ENCODE measurements around the gene ABCC11. TPM values are rescaled to one million over a fixed set of nuclear protein-coding genes. Genes with fewer than 3 reads are reported as not detected.

Gene ABCC11
- total and polyA plus RNA-seq, 7 donors: 0.14 to 0.28 TPM; not detected in 5

- no peaks in the 10 kb centered on the region for H3K27me3 ChIP-seq
- H3K4me3 ChIP-seq: no peak overlapping the region
- 80 to 81% methylated on average over 4 of the region's 4 CpGs for WGBS, 2 donors
- no peaks in the 10 kb centered on the region for H3K36me3 ChIP-seq
- intact Hi-C loops (cut with DNase I): loop anchor here (5.0 kb wide), 2 partner anchors 1129 to 1219 kb away; no protein-coding TSS in a partner anchor
- H3K4me1 ChIP-seq: peaks cover 0 to 3% (median 0%) of the 10 kb centered on the region in 4 donors
- no peaks in the 10 kb centered on the region for H3K9me3 ChIP-seq
- no peak overlapping the region for H3K27ac ChIP-seq
- DNase-seq: no peak
- TF ChIP-seq POLR2AphosphoS5 (IDR thresholded peaks at IDR 0.05) (no peak), EP300 (IDR thresholded peaks at IDR 0.05) (no peak), POLR2A (IDR thresholded peaks at IDR 0.05) (no peak)
- TF ChIP-seq, protein P1, sequence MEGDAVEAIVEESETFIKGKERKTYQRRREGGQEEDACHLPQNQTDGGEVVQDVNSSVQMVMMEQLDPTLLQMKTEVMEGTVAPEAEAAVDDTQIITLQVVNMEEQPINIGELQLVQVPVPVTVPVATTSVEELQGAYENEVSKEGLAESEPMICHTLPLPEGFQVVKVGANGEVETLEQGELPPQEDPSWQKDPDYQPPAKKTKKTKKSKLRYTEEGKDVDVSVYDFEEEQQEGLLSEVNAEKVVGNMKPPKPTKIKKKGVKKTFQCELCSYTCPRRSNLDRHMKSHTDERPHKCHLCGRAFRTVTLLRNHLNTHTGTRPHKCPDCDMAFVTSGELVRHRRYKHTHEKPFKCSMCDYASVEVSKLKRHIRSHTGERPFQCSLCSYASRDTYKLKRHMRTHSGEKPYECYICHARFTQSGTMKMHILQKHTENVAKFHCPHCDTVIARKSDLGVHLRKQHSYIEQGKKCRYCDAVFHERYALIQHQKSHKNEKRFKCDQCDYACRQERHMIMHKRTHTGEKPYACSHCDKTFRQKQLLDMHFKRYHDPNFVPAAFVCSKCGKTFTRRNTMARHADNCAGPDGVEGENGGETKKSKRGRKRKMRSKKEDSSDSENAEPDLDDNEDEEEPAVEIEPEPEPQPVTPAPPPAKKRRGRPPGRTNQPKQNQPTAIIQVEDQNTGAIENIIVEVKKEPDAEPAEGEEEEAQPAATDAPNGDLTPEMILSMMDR (IDR thresholded peaks at IDR 0.05): no peak
Observed at GRCh38 chr16:48165961-48166578, 81.3 kb downstream of the ABCC11 start.

DNA sequence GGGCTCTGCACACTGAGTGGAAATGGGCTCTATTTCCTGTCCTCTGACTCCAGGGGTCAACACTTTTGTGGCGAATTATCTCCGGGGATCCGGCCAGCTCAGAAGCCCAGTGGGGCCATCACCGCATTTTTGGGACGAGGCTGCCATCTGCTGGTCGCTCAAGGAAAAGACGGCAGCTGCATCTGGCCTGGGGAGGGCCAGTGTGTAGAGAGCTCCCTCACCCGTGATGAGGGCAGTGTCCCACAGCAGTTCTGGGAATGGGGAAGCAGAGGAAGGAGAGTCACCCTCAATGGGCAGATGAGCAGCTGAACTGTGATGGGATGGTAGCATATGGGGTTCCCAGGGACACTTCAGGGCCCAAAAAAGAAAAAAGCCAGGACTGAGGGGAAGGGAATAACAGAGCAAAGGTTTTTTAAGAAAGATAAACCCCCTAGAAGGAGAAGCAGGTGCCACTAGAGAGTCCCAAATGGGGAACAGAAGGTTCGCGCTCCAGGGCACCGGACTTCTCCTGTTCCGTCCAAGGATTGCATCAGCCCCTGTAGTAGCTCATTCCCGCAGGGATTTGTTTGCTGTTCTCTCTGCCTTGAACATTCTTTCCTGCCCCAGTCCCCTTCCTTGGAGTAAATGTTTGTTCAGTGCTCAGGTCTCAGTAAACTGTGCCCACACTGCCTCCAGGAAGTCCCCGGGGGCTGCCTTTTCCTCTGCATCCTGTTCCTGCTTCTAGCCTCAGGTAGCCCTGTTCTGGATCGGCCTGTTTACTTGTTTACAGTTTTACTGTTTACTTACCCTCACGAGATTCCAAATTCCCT lies 82.2 kb downstream of the ABCC11 start:
- no peak overlapping the region for H3K27ac ChIP-seq
- no peaks in the 10 kb centered on the region for H3K9me3 ChIP-seq
- TF ChIP-seq POLR2A (IDR thresholded peaks at IDR 0.05) (no peak), EP300 (IDR thresholded peaks at IDR 0.05) (no peak), POLR2AphosphoS5 (IDR thresholded peaks at IDR 0.05) (no peak)
- TF ChIP-seq, protein P1 (IDR thresholded peaks at IDR 0.05): peak; percentile 46 to 78 (median 69)
- H3K36me3 ChIP-seq: no peaks in the 10 kb centered on the region
- peaks cover 0 to 3% (median 0%) of the 10 kb centered on the region in 4 donors for H3K4me1 ChIP-seq
- 18 to 24% methylated on average over 16 of the region's 16 CpGs for WGBS, 2 donors
- no peak overlapping the region for H3K4me3 ChIP-seq
- no peaks in the 10 kb centered on the region for H3K27me3 ChIP-seq
- peak; percentile 80 for DNase-seq
- intact Hi-C loops (cut with DNase I): loop anchor here (5.0 kb wide), 2 partner anchors 1128 to 1218 kb away; no protein-coding TSS in a partner anchor

- H3K36me3 ChIP-seq: no peaks in the 10 kb centered on the region
- no peak for DNase-seq
- H3K4me3 ChIP-seq: no peak overlapping the region
- TF ChIP-seq EP300 (IDR thresholded peaks at IDR 0.05) (no peak), POLR2AphosphoS5 (IDR thresholded peaks at IDR 0.05) (no peak), POLR2A (IDR thresholded peaks at IDR 0.05) (no peak)
- TF ChIP-seq, protein P1 (IDR thresholded peaks at IDR 0.05): no peak
- H3K27me3 ChIP-seq: no peaks in the 10 kb centered on the region
- WGBS, 2 donors: 73 to 84% methylated on average over 9 of the region's 9 CpGs
- no peaks in the 10 kb centered on the region for H3K9me3 ChIP-seq
- intact Hi-C loops (cut with DNase I): no loop called here
- H3K4me1 ChIP-seq: peaks cover 0 to 3% (median 0%) of the 10 kb centered on the region in 4 donors
- no peak overlapping the region for H3K27ac ChIP-seq
Observed at GRCh38 chr16:48162839-48163410, 84.4 kb downstream of the ABCC11 start.

GRCh38 chr16:48161906-48162305 lies 85.4 kb downstream of the ABCC11 start:
- intact Hi-C loops (cut with DNase I): no loop called here
- 68 to 72% methylated on average over 4 of the region's 4 CpGs for WGBS, 2 donors
- H3K4me3 ChIP-seq: no peak overlapping the region
- peaks cover 0 to 3% (median 0%) of the 10 kb centered on the region in 4 donors for H3K4me1 ChIP-seq
- no peaks in the 10 kb centered on the region for H3K36me3 ChIP-seq
- TF ChIP-seq, protein P1 (IDR thresholded peaks at IDR 0.05): no peak
- no peak for TF ChIP-seq EP300 (IDR thresholded peaks at IDR 0.05)
- no peak for TF ChIP-seq POLR2A (IDR thresholded peaks at IDR 0.05)
- no peak for TF ChIP-seq POLR2AphosphoS5 (IDR thresholded peaks at IDR 0.05)
- H3K27ac ChIP-seq: no peak overlapping the region
- no peaks in the 10 kb centered on the region for H3K9me3 ChIP-seq
- no peak for DNase-seq
- peaks cover 0 to 9% (median 0%) of the 10 kb centered on the region in 3 donors for H3K27me3 ChIP-seq

All from sigmoid colon (tissue), 7 donors.